ENCODE results near the gene TBC1D28.
"Not testable (repeated sequence)": the region's sequence is repeated elsewhere in the genome, so short reads cannot be mapped to it uniquely, and the experiment has no call there.

GRCh38 chr17:18672395-18673227 lies 28.4 kb upstream of the TBC1D28 start:
- TF ChIP-seq SCRT2 (tag by site-specific recombination; IDR thresholded peaks at IDR 0.05); CTCF (tag by site-specific recombination; IDR thresholded peaks at IDR 0.05); ZNF670 (tag by site-specific recombination; IDR thresholded peaks at IDR 0.05; ENCODE audit: low read depth); YY1 (tag by site-specific recombination; IDR thresholded peaks at IDR 0.05); ZNF274 (IDR thresholded peaks at IDR 0.05; ENCODE audit: low read length); ZNF274 (tag by site-specific recombination; IDR thresholded peaks at IDR 0.05; ENCODE audit: borderline replicate concordance); ZNF623 (tag by site-specific recombination; IDR thresholded peaks at IDR 0.05); ZEB2 (tag by site-specific recombination; IDR thresholded peaks at IDR 0.05): not testable (repeated sequence)

Measured in HEK293 (cell line).